ENCODE measurements around the gene RNF130.
A peak's percentile ranks its signal among the peaks of the same experiment; 100 is the strongest.
"Not testable (repeated sequence)": the region's sequence is repeated elsewhere in the genome, so short reads cannot be mapped to it uniquely, and the experiment has no call there.

Gene RNF130

GRCh38 chr5:180013678-180014077 lies 57.9 kb downstream of the RNF130 start:
- DNase-seq, result no peak

- no peak for DNase-seq
These were observed 59.2 kb downstream of the RNF130 start for GRCh38 chr5:180012316-180012715.

GRCh38 chr5:180010636-180011035 lies 60.9 kb downstream of the RNF130 start:
- DNase-seq, result no peak

GRCh38 chr5:180009581-180009980 lies 62.0 kb downstream of the RNF130 start:
- no peak for DNase-seq

- DNase-seq, result no peak
These were observed 63.1 kb downstream of the RNF130 start for GRCh38 chr5:180008433-180008832.

- DNase-seq, result no peak
These were observed 64.0 kb downstream of the RNF130 start for GRCh38 chr5:180007582-180007981.

GRCh38 chr5:180006141-180006540 lies 65.4 kb downstream of the RNF130 start:
- DNase-seq, result no peak

GRCh38 chr5:180003127-180003526 lies 68.4 kb downstream of the RNF130 start:
- DNase-seq, result no peak

- no peak for DNase-seq
These were observed 69.8 kb downstream of the RNF130 start for GRCh38 chr5:180001742-180002141.

GRCh38 chr5:180001136-180001535 lies 70.4 kb downstream of the RNF130 start:
- DNase-seq, result no peak

- DNase-seq, result no peak
These were observed 73.1 kb downstream of the RNF130 start for GRCh38 chr5:179998485-179998884.

GRCh38 chr5:179994583-179995323 lies 76.8 kb downstream of the RNF130 start:
- DNase-seq, result no peak

GRCh38 chr5:179992855-179993254 lies 78.7 kb downstream of the RNF130 start:
- DNase-seq, result not testable (repeated sequence)

GRCh38 chr5:179991106-179991505 lies 80.5 kb downstream of the RNF130 start:
- no peak for DNase-seq

GRCh38 chr5:179990525-179990924 lies 81.0 kb downstream of the RNF130 start:
- not testable (repeated sequence) for DNase-seq

GRCh38 chr5:179986328-179986727 lies 85.2 kb downstream of the RNF130 start:
- no peak for DNase-seq

GRCh38 chr5:179981636-179982035 lies 89.9 kb downstream of the RNF130 start:
- DNase-seq, result no peak

GRCh38 chr5:179980767-179981166 lies 90.8 kb downstream of the RNF130 start:
- no peak for DNase-seq

- DNase-seq, result no peak
These were observed 92.8 kb downstream of the RNF130 start for GRCh38 chr5:179978792-179979191.

- no peak for DNase-seq
These were observed 95.8 kb downstream of the RNF130 start for GRCh38 chr5:179975713-179976134.

GRCh38 chr5:179974946-179975712 lies 96.4 kb downstream of the RNF130 start:
- peak; percentile 79 for DNase-seq

- DNase-seq, result no peak
These were observed 97.2 kb downstream of the RNF130 start for GRCh38 chr5:179974246-179974945.

- DNase-seq, result no peak
These were observed 98.2 kb downstream of the RNF130 start for GRCh38 chr5:179973391-179973790.

- DNase-seq, result no peak
These were observed 102.4 kb downstream of the RNF130 start for GRCh38 chr5:179969110-179969509.

All from islet precursor cell (in vitro differentiated cells).